ENCODE results near the gene ABCA2. TPM values are rescaled to one million over a fixed set of nuclear protein-coding genes. Genes with fewer than 3 reads are reported as not detected.

Gene ABCA2
- total and polyA plus RNA-seq, 4 donors, result 9.0 to 60.0 (median 37.7) TPM

- WGBS, 2 donors, result 84% methylated on average over 18 of the region's 18 CpGs
- intact Hi-C loops (cut with DNase I), result loop anchor here in 1 of 2 donors (2.0 to 10.0 kb wide), 2 partner anchors 43 to 153 kb away; partner anchors contain the start of genes AJM1 and PHPT1
- Histone ChIP-seq H3K4me3 (ENCODE audit: low read length in 2 of 2) (no peak overlapping the region), H3K4me1 (ENCODE audit: control insufficient read depth in 1 of 2, insufficient read depth in 2 of 2, low read length in 2 of 2) (peaks cover 0 to 4% of the 10 kb centered on the region in 2 donors), H3K27ac (ENCODE audit: low read depth in 1 of 2, low read length in 2 of 2) (no peak overlapping the region), H3K27me3 (ENCODE audit: control insufficient read depth in 1 of 2, insufficient read depth in 2 of 2, low read length in 1 of 2) (no peaks in the 10 kb centered on the region), H3K9me3 (ENCODE audit: control insufficient read depth, low read length) (no peaks in the 10 kb centered on the region), H3K36me3 (ENCODE audit: control insufficient read depth in 1 of 2, insufficient read depth in 2 of 2, low read length in 1 of 2) (no peaks in the 10 kb centered on the region)
- no peak for ATAC-seq (ENCODE audit: low FRiP score)
- DNase-seq, result no peak
Measured at GRCh38 chr9:136997830-136998234, 30.2 kb downstream of the ABCA2 start.

GRCh38 chr9:136997371-136997770 lies 30.7 kb downstream of the ABCA2 start:
- H3K27me3 ChIP-seq (ENCODE audit: control insufficient read depth in 1 of 2, insufficient read depth in 2 of 2, low read length in 1 of 2), result no peaks in the 10 kb centered on the region
- H3K27ac ChIP-seq (ENCODE audit: low read depth in 1 of 2, low read length in 2 of 2), result no peak overlapping the region
- no peak overlapping the region for H3K4me3 ChIP-seq (ENCODE audit: low read length in 2 of 2)
- peaks cover 0 to 4% of the 10 kb centered on the region in 2 donors for H3K4me1 ChIP-seq (ENCODE audit: control insufficient read depth in 1 of 2, insufficient read depth in 2 of 2, low read length in 2 of 2)
- no peaks in the 10 kb centered on the region for H3K36me3 ChIP-seq (ENCODE audit: control insufficient read depth in 1 of 2, insufficient read depth in 2 of 2, low read length in 1 of 2)
- 92 to 95% methylated on average over 10 of the region's 10 CpGs for WGBS, 2 donors
- DNase-seq (no peak), ATAC-seq (ENCODE audit: low FRiP score) (no peak)
- no peaks in the 10 kb centered on the region for H3K9me3 ChIP-seq (ENCODE audit: control insufficient read depth, low read length)
- intact Hi-C loops (cut with DNase I), result loop anchor here in 1 of 2 donors (2.0 to 10.0 kb wide), 2 partner anchors 43 to 153 kb away; partner anchors contain the start of genes AJM1 and PHPT1

GRCh38 chr9:136996361-136997292 lies 31.4 kb downstream of the ABCA2 start, which contains the start of gene CLIC3:
CLIC3 (minus strand) TSS chr9:136996568; CDS start chr9:136996543, 25 bp downstream.
- ATAC-seq (ENCODE audit: low FRiP score), result no peak
- H3K36me3 ChIP-seq (ENCODE audit: control insufficient read depth in 1 of 2, insufficient read depth in 2 of 2, low read length in 1 of 2), result no peaks in the 10 kb centered on the region
- peak in 1 of 2 donors; percentile 66 for DNase-seq
- no peaks in the 10 kb centered on the region for H3K9me3 ChIP-seq (ENCODE audit: control insufficient read depth, low read length)
- H3K27ac ChIP-seq (ENCODE audit: low read depth in 1 of 2, low read length in 2 of 2), result no peak within 1 kb of the TSS
- H3K4me1 ChIP-seq (ENCODE audit: control insufficient read depth in 1 of 2, insufficient read depth in 2 of 2, low read length in 2 of 2), result peaks cover 0 to 4% of the 10 kb centered on the region in 2 donors
- 26 to 27% methylated on average over 34 to 35 of the region's 35 CpGs for WGBS, 2 donors
- intact Hi-C loops (cut with DNase I), result loop anchor here in 1 of 2 donors (2.0 to 10.0 kb wide), 2 partner anchors 42 to 152 kb away; partner anchors contain the start of genes AJM1 and PHPT1
- no peaks in the 10 kb centered on the region for H3K27me3 ChIP-seq (ENCODE audit: control insufficient read depth in 1 of 2, insufficient read depth in 2 of 2, low read length in 1 of 2)
- no peak within 1 kb of the TSS for H3K4me3 ChIP-seq (ENCODE audit: low read length in 2 of 2)

- intact Hi-C loops (cut with DNase I), result loop anchor here in 1 of 2 donors (2.0 to 10.0 kb wide), 2 partner anchors 41 to 151 kb away; partner anchors contain the start of genes AJM1 and PHPT1
- Histone ChIP-seq H3K27me3 (ENCODE audit: control insufficient read depth in 1 of 2, insufficient read depth in 2 of 2, low read length in 1 of 2) (no peaks in the 10 kb centered on the region), H3K9me3 (ENCODE audit: control insufficient read depth, low read length) (no peaks in the 10 kb centered on the region), H3K27ac (ENCODE audit: low read depth in 1 of 2, low read length in 2 of 2) (no peak overlapping the region), H3K4me1 (ENCODE audit: control insufficient read depth in 1 of 2, insufficient read depth in 2 of 2, low read length in 2 of 2) (peaks cover 0 to 4% of the 10 kb centered on the region in 2 donors), H3K4me3 (ENCODE audit: low read length in 2 of 2) (no peak overlapping the region), H3K36me3 (ENCODE audit: control insufficient read depth in 1 of 2, insufficient read depth in 2 of 2, low read length in 1 of 2) (no peaks in the 10 kb centered on the region)
- ATAC-seq (ENCODE audit: low FRiP score) (no peak), DNase-seq (peak in 1 of 2 donors; percentile 79)
- WGBS, 2 donors, result 0 to 5% methylated on average over 12 of the region's 12 CpGs
Measured at GRCh38 chr9:136995772-136996311, 32.2 kb downstream of the ABCA2 start.

GRCh38 chr9:136995362-136995761 lies 32.7 kb downstream of the ABCA2 start:
- Histone ChIP-seq H3K4me3 (ENCODE audit: low read length in 2 of 2) (no peak overlapping the region), H3K9me3 (ENCODE audit: control insufficient read depth, low read length) (no peaks in the 10 kb centered on the region), H3K4me1 (ENCODE audit: control insufficient read depth in 1 of 2, insufficient read depth in 2 of 2, low read length in 2 of 2) (peaks cover 0 to 4% of the 10 kb centered on the region in 2 donors), H3K27ac (ENCODE audit: low read depth in 1 of 2, low read length in 2 of 2) (no peak overlapping the region), H3K36me3 (ENCODE audit: control insufficient read depth in 1 of 2, insufficient read depth in 2 of 2, low read length in 1 of 2) (no peaks in the 10 kb centered on the region), H3K27me3 (ENCODE audit: control insufficient read depth in 1 of 2, insufficient read depth in 2 of 2, low read length in 1 of 2) (no peaks in the 10 kb centered on the region)
- intact Hi-C loops (cut with DNase I), result loop anchor here in 1 of 2 donors (10.0 kb wide), 1 partner anchor 151 kb away; the partner anchor contains the start of genes AJM1 and PHPT1
- no peak for DNase-seq
- 4 to 10% methylated on average over 23 to 30 of the region's 30 CpGs for WGBS, 2 donors
- ATAC-seq (ENCODE audit: low FRiP score), result no peak

GRCh38 chr9:136994888-136995230 lies 33.2 kb downstream of the ABCA2 start:
- Histone ChIP-seq H3K4me1 (ENCODE audit: control insufficient read depth in 1 of 2, insufficient read depth in 2 of 2, low read length in 2 of 2) (peaks cover 0 to 4% of the 10 kb centered on the region in 2 donors), H3K9me3 (ENCODE audit: control insufficient read depth, low read length) (no peaks in the 10 kb centered on the region), H3K36me3 (ENCODE audit: control insufficient read depth in 1 of 2, insufficient read depth in 2 of 2, low read length in 1 of 2) (no peaks in the 10 kb centered on the region), H3K27me3 (ENCODE audit: control insufficient read depth in 1 of 2, insufficient read depth in 2 of 2, low read length in 1 of 2) (no peaks in the 10 kb centered on the region), H3K27ac (ENCODE audit: low read depth in 1 of 2, low read length in 2 of 2) (no peak overlapping the region), H3K4me3 (ENCODE audit: low read length in 2 of 2) (no peak overlapping the region)
- WGBS, 2 donors, result 52 to 65% methylated on average over 34 to 40 of the region's 40 CpGs
- no peak for ATAC-seq (ENCODE audit: low FRiP score)
- intact Hi-C loops (cut with DNase I), result loop anchor here (5.0 to 10.0 kb wide), 2 partner anchors 48 to 150 kb away; partner anchors contain the start of genes AJM1 (in 1 of the 2), C8G (in 1 of the 2) and PHPT1 (in 1 of the 2)
- DNase-seq, result no peak

GRCh38 chr9:136994180-136994887 lies 33.7 kb downstream of the ABCA2 start:
- H3K4me1 ChIP-seq (ENCODE audit: control insufficient read depth in 1 of 2, insufficient read depth in 2 of 2, low read length in 2 of 2), result peaks cover 0 to 4% of the 10 kb centered on the region in 2 donors

More at GRCh38 chr9:136994180-136994887, 33.7 kb downstream of the ABCA2 start:
- no peak overlapping the region for H3K4me3 ChIP-seq (ENCODE audit: low read length in 2 of 2)
- 83 to 85% methylated on average over 50 to 54 of the region's 54 CpGs for WGBS, 2 donors
- H3K9me3 ChIP-seq (ENCODE audit: control insufficient read depth, low read length), result no peaks in the 10 kb centered on the region
- H3K27me3 ChIP-seq (ENCODE audit: control insufficient read depth in 1 of 2, insufficient read depth in 2 of 2, low read length in 1 of 2), result no peaks in the 10 kb centered on the region
- H3K36me3 ChIP-seq (ENCODE audit: control insufficient read depth in 1 of 2, insufficient read depth in 2 of 2, low read length in 1 of 2), result no peaks in the 10 kb centered on the region
- H3K27ac ChIP-seq (ENCODE audit: low read depth in 1 of 2, low read length in 2 of 2), result no peak overlapping the region
- no peak for DNase-seq
- intact Hi-C loops (cut with DNase I), result loop anchor here (5.0 to 10.0 kb wide), 2 partner anchors 47 to 150 kb away; partner anchors contain the start of genes AJM1 (in 1 of the 2), C8G (in 1 of the 2) and PHPT1 (in 1 of the 2)
- ATAC-seq (ENCODE audit: low FRiP score), result no peak
